ENCODE results near the gene BCAT1.

Gene BCAT1

GRCh38 chr12:24840046-24840800 is 108.7 kb downstream of the BCAT1 start:
- no peak overlapping the region for H3K4me3 ChIP-seq (ENCODE audit: low read depth, low read length)

GRCh38 chr12:24839268-24839791 is 109.6 kb downstream of the BCAT1 start:
- TF ChIP-seq CTCF (IDR thresholded peaks at IDR 0.05; ENCODE audit: low read depth, low read length): no peak
- H3K4me3 ChIP-seq (ENCODE audit: low read depth, low read length): no peak overlapping the region

More at GRCh38 chr12:24840046-24840800, 108.7 kb downstream of the BCAT1 start:
- TF ChIP-seq CTCF (IDR thresholded peaks at IDR 0.05; ENCODE audit: low read depth, low read length): no peak

- TF ChIP-seq CTCF (IDR thresholded peaks at IDR 0.05; ENCODE audit: low read depth, low read length): no peak
- H3K4me3 ChIP-seq (ENCODE audit: low read depth, low read length): no peak overlapping the region
Measured at GRCh38 chr12:24838531-24838950, 110.4 kb downstream of the BCAT1 start.

GRCh38 chr12:24835377-24835776 is 113.5 kb downstream of the BCAT1 start:
- H3K4me3 ChIP-seq (ENCODE audit: low read depth, low read length): no peak overlapping the region
- TF ChIP-seq CTCF (IDR thresholded peaks at IDR 0.05; ENCODE audit: low read depth, low read length): no peak

GRCh38 chr12:24833513-24833912 is 115.4 kb downstream of the BCAT1 start:
- TF ChIP-seq CTCF (IDR thresholded peaks at IDR 0.05; ENCODE audit: low read depth, low read length): no peak

GRCh38 chr12:24823808-24824515 is 124.9 kb downstream of the BCAT1 start:
- no peak overlapping the region for H3K4me3 ChIP-seq (ENCODE audit: low read depth, low read length)
- TF ChIP-seq CTCF (IDR thresholded peaks at IDR 0.05; ENCODE audit: low read depth, low read length): no peak

More at GRCh38 chr12:24833513-24833912, 115.4 kb downstream of the BCAT1 start:
- H3K4me3 ChIP-seq (ENCODE audit: low read depth, low read length): no peak overlapping the region

Data from WI38 (cell line).